Calu3 (cell line): Measurements from ENCODE around the gene CD302. TPM values are rescaled to one million over a fixed set of nuclear protein-coding genes. Genes with fewer than 3 reads are reported as not detected.

Source experiments
- BruUV-seq: library from RNA; stranded (reverse); fragments of 400-500 nt; replicated peaks from 2 replicates; lab custom pipeline; 2021; lab: Mats Ljungman, UMichigan
- CTCF ChIA-PET: fragments of 300-600 bp; sonication (Branson Sonifier 250); formaldehyde crosslinking; loops from one replicate; lab custom pipeline; 2022; ENCODE audit warnings: antibody characterized with exemption; lab: Charles Lee
- DNase-seq: peaks from one replicate; pipeline ENCODE4 v3.0.0; 2022
- H3K27ac Mint-ChIP-seq: one replicate; pipeline ENCODE4 v1.8.0; 2022; ENCODE audit warnings: mixed read lengths; ENCODE audit not compliant: unreplicated experiment
- H3K27me3 Mint-ChIP-seq: one replicate; pipeline ENCODE4 v1.8.0; 2022; ENCODE audit warnings: mixed read lengths; ENCODE audit not compliant: unreplicated experiment
- H3K36me3 Mint-ChIP-seq: one replicate; pipeline ENCODE4 v1.8.0; 2022; ENCODE audit warnings: mild to moderate bottlenecking, moderate library complexity, mixed read lengths; ENCODE audit not compliant: insufficient read depth, unreplicated experiment
- H3K4me1 Mint-ChIP-seq: one replicate; pipeline ENCODE4 v1.8.0; 2022; ENCODE audit warnings: mild to moderate bottlenecking, low read depth, mixed read lengths; ENCODE audit not compliant: unreplicated experiment
- H3K4me3 Mint-ChIP-seq: one replicate; pipeline ENCODE4 v1.8.0; 2022; ENCODE audit warnings: mild to moderate bottlenecking, low read depth, moderate library complexity, mixed read lengths; ENCODE audit not compliant: unreplicated experiment
- H3K9me3 Mint-ChIP-seq: one replicate; pipeline ENCODE4 v1.8.0; 2022; ENCODE audit warnings: low read depth, mixed read lengths; ENCODE audit not compliant: unreplicated experiment
- CTCF ChIP-seq: fragments of 200-600 bp; IDR thresholded peaks from one replicate; pipeline ENCODE4 v1.8.0; 2022; ENCODE audit warnings: antibody characterized with exemption; ENCODE audit not compliant: unreplicated experiment
- intact Hi-C: fragments of 100-400 bp; cut with micrococcal nuclease; formaldehyde crosslinking; loops from one replicate; pipeline ENCODE4 v1.10.0; 2022; ENCODE audit not compliant: unreplicated experiment
- total RNA-seq: library from RNA; stranded (reverse); gene quantifications from 2 replicates; pipeline ENCODE4 v1.2.3, GENCODE V29; 2022

The CD302 gene
- total RNA-seq, 1 experiment from 2014 or later: 5.4 TPM

GRCh38 chr2:159793326-159793725 lies 4.7 kb downstream of the CD302 start:
- H3K9me3 Mint-ChIP-seq: no peaks in the 10 kb centered on the region
- BruUV-seq: no TSS peak
- DNase-seq: no peak
- H3K36me3 Mint-ChIP-seq: peaks cover 22% of the 10 kb centered on the region
- TF ChIP-seq CTCF: no peak
- no peaks in the 10 kb centered on the region for H3K27me3 Mint-ChIP-seq
- peaks cover 19% of the 10 kb centered on the region for H3K4me1 Mint-ChIP-seq
- CTCF ChIA-PET: no interaction called here
- H3K4me3 Mint-ChIP-seq: no peak overlapping the region
- no peak overlapping the region for H3K27ac Mint-ChIP-seq
- intact Hi-C loops: no loop called here

DNA sequence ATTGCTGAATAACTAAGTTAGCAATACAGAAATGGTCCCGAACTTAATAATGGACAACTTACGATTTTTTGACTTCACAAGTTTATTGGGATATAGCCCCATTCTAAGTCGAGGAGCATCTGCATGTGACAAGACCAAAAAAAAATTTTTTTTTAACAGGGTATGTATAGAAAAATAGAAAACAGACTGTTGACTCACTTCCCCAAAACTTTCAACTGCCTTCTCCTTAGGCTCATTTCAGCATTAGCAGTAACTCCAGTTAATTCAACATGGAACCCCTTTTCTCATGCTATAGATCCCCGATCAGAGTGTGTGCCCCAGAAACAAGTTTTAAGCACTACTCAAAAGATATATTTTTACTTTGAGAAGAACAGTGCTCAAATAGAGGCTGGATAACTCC lies 5.4 kb downstream of the CD302 start:
- intact Hi-C loops: no loop called here

GRCh38 chr2:159792036-159792435 lies 6.0 kb downstream of the CD302 start:
- no peak overlapping the region for H3K27ac Mint-ChIP-seq
- no peaks in the 10 kb centered on the region for H3K9me3 Mint-ChIP-seq
- no TSS peak for BruUV-seq
- H3K4me3 Mint-ChIP-seq: no peak overlapping the region
- H3K36me3 Mint-ChIP-seq: peaks cover 14% of the 10 kb centered on the region
- no peaks in the 10 kb centered on the region for H3K27me3 Mint-ChIP-seq
- CTCF ChIA-PET: no interaction called here
- intact Hi-C loops: no loop called here
- TF ChIP-seq CTCF: no peak
- DNase-seq: no peak
- peaks cover 24% of the 10 kb centered on the region for H3K4me1 Mint-ChIP-seq

More for the DNA sequence above, 5.4 kb downstream of the CD302 start:
- no peak overlapping the region for H3K27ac Mint-ChIP-seq
- no peaks in the 10 kb centered on the region for H3K27me3 Mint-ChIP-seq
- TF ChIP-seq CTCF: no peak
- peaks cover 25% of the 10 kb centered on the region for H3K4me1 Mint-ChIP-seq
- CTCF ChIA-PET: no interaction called here
- peaks cover 18% of the 10 kb centered on the region for H3K36me3 Mint-ChIP-seq
- H3K4me3 Mint-ChIP-seq: no peak overlapping the region
- H3K9me3 Mint-ChIP-seq: no peaks in the 10 kb centered on the region
- no TSS peak for BruUV-seq
- DNase-seq: no peak

DNA sequence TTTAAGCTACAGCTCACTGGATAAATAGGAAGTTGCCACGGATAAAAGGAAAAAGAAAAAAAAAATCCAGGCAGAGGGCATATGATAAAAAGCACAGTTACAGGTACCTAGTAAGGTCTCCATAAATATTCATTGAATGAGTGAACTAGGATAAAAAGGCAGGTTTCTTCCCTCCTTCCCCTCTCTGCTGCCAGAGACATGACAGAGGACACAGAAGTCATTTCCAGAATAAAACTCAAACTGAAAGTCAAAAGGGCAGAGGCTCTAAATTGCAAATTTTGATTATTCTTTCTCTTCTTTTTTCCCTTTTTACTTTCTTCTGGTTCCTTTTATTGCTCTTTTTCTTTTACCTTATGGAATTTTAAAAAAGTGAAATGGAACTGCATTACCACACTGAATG lies 7.7 kb downstream of the CD302 start:
- no peak for TF ChIP-seq CTCF

More for the DNA sequence above, 7.7 kb downstream of the CD302 start:
- H3K27ac Mint-ChIP-seq: no peak overlapping the region
- no peak for DNase-seq
- H3K36me3 Mint-ChIP-seq: peaks cover 6% of the 10 kb centered on the region
- intact Hi-C loops: no loop called here
- peaks cover 21% of the 10 kb centered on the region for H3K4me1 Mint-ChIP-seq
- H3K9me3 Mint-ChIP-seq: no peaks in the 10 kb centered on the region
- no TSS peak for BruUV-seq
- CTCF ChIA-PET: no interaction called here
- no peaks in the 10 kb centered on the region for H3K27me3 Mint-ChIP-seq
- H3K4me3 Mint-ChIP-seq: no peak overlapping the region
